SU-DHL-6 (cell line): ENCODE data around the gene CS.

Experiments
- H2AFZ ChIP-seq: fragments of 200-600 bp; sonication (generic); 2 replicates; pipeline ENCODE4 v1.6.1; 2014; ENCODE audit warnings: low read depth, mild to moderate bottlenecking, moderate library complexity, mixed read lengths, antibody characterized with exemption, low read length; ENCODE audit not compliant: severe bottlenecking
- H3F3A ChIP-seq: fragments of 200-600 bp; shearing (Covaris generic); 2 replicates; pipeline ENCODE4 v1.6.0; 2016; ENCODE audit warnings: antibody characterized with exemption, mild to moderate bottlenecking; ENCODE audit not compliant: insufficient read depth
- H3K27ac ChIP-seq: fragments of 200-600 bp; sonication (generic); 2 replicates; pipeline ENCODE4 v1.5.1; 2016; ENCODE audit warnings: low read depth, mild to moderate bottlenecking, low read length, moderate library complexity, mixed read lengths
- H3K27me3 ChIP-seq: fragments of 200-600 bp; sonication (generic), shearing (Covaris generic); 2 replicates; pipeline ENCODE4 v1.6.0; 2014; ENCODE audit warnings: mild to moderate bottlenecking, low read length
- H3K36me3 ChIP-seq: fragments of 200-600 bp; sonication (generic); 2 replicates; pipeline ENCODE4 v1.6.1; 2014; ENCODE audit warnings: mild to moderate bottlenecking, low read length, mixed read lengths
- H3K4me2 ChIP-seq: fragments of 300-600, 200-600 bp; shearing (Covaris generic), sonication (generic); 2 replicates; pipeline ENCODE4 v1.6.0; 2014; ENCODE audit warnings: low read length, low read depth, mild to moderate bottlenecking; ENCODE audit not compliant: poor library complexity, severe bottlenecking
- H3K4me3 ChIP-seq: fragments of 200-600 bp; sonication (generic); 2 replicates; pipeline ENCODE4 v1.5.1; 2014; ENCODE audit warnings: antibody characterized with exemption, low read length, mild to moderate bottlenecking, mixed read lengths; ENCODE audit not compliant: insufficient read depth, poor library complexity, severe bottlenecking
- H3K79me2 ChIP-seq: fragments of 200-600 bp; sonication (generic); 2 replicates; pipeline ENCODE4 v1.6.1; 2014; ENCODE audit warnings: mild to moderate bottlenecking, low read length, moderate library complexity; ENCODE audit not compliant: insufficient read depth
- H3K9ac ChIP-seq: fragments of 200-600 bp; sonication (generic); 2 replicates; pipeline ENCODE4 v1.7.0; 2014; ENCODE audit warnings: mild to moderate bottlenecking, low read length
- H3K9me2 ChIP-seq: fragments of 200-600 bp; sonication (generic); replicated peaks from 2 replicates; pipeline ENCODE4 v1.6.1; 2014; ENCODE audit warnings: low read length; ENCODE audit not compliant: insufficient read depth
- H3K9me3 ChIP-seq: fragments of 200-600 bp; sonication (generic); 2 replicates; pipeline ENCODE4 v1.6.1; 2014; ENCODE audit warnings: low read length, mixed read lengths; ENCODE audit not compliant: insufficient read depth
- H4K20me1 ChIP-seq: fragments of 200-600 bp; sonication (generic); 2 replicates; pipeline ENCODE4 v1.6.1; 2014; ENCODE audit warnings: low read depth, mild to moderate bottlenecking, antibody characterized with exemption, low read length, moderate library complexity, mixed read lengths
- CTCF ChIP-seq: fragments of 200-600 bp; sonication (generic); IDR thresholded peaks from one replicate; pipeline ENCODE4 v1.5.1; 2017; ENCODE audit warnings: antibody characterized with exemption, mild to moderate bottlenecking, low read length, moderate library complexity; ENCODE audit not compliant: insufficient read depth, poor library complexity, severe bottlenecking
- EZH2phosphoT487 ChIP-seq: fragments of 200-600 bp; sonication (generic), shearing (Covaris generic); conservative IDR thresholded peaks from 2 replicates; pipeline ENCODE4 v1.6.1; 2018; ENCODE audit warnings: mild to moderate bottlenecking, antibody characterized with exemption, low read length, moderate library complexity, mixed read lengths

CS gene

GRCh38 chr12:56307221-56307965, 7.3 kb upstream of the CS start:
- no peak overlapping the region for H3K4me3 ChIP-seq
- H3K79me2 ChIP-seq, result no peaks in the 10 kb centered on the region
- H3K27me3 ChIP-seq, result no peaks in the 10 kb centered on the region
- no peak overlapping the region for H2AFZ ChIP-seq
- TF ChIP-seq EZH2phosphoT487 (no peak), CTCF (no peak)
- H3K4me2 ChIP-seq, result no peak overlapping the region
- no peak overlapping the region for H3K27ac ChIP-seq
- no peaks in the 10 kb centered on the region for H3K9me2 ChIP-seq
- no peaks in the 10 kb centered on the region for H3K9me3 ChIP-seq
- H4K20me1 ChIP-seq, result no peaks in the 10 kb centered on the region
- no peak overlapping the region for H3K9ac ChIP-seq
- H3F3A ChIP-seq, result peaks cover 19% of the 10 kb centered on the region
- peaks cover 8% of the 10 kb centered on the region; the same call in 1 of the 2 replicates for H3K36me3 ChIP-seq

GRCh38 chr12:56304872-56305590, 4.9 kb upstream of the CS start:
- Histone ChIP-seq H3K27ac (no peak overlapping the region), H3K9ac (no peak overlapping the region), H3K9me2 (no peaks in the 10 kb centered on the region), H3F3A (peaks cover 19% of the 10 kb centered on the region), H3K9me3 (no peaks in the 10 kb centered on the region), H3K4me3 (no peak overlapping the region), H2AFZ (no peak overlapping the region), H4K20me1 (no peaks in the 10 kb centered on the region), H3K27me3 (no peaks in the 10 kb centered on the region), H3K79me2 (0 out of 2 replicates have a peak, but pooled peaks cover 4% of the 10 kb centered on the region), H3K36me3 (peaks cover 8% of the 10 kb centered on the region; the same call in 1 of the 2 replicates), H3K4me2 (no peak overlapping the region)
- no peak for TF ChIP-seq CTCF
- no peak for TF ChIP-seq EZH2phosphoT487

GRCh38 chr12:56304276-56304675, 4.1 kb upstream of the CS start:
- Histone ChIP-seq H3K79me2 (peaks cover 10% of the 10 kb centered on the region), H3K27ac (no peak overlapping the region), H3K9ac (no peak overlapping the region), H4K20me1 (no peaks in the 10 kb centered on the region), H3K36me3 (peaks cover 8% of the 10 kb centered on the region; the same call in 1 of the 2 replicates), H2AFZ (no peak overlapping the region), H3K4me2 (no peak overlapping the region), H3K9me2 (no peaks in the 10 kb centered on the region), H3F3A (peaks cover 20% of the 10 kb centered on the region), H3K9me3 (no peaks in the 10 kb centered on the region), H3K27me3 (no peaks in the 10 kb centered on the region), H3K4me3 (no peak overlapping the region)
- no peak for TF ChIP-seq EZH2phosphoT487
- no peak for TF ChIP-seq CTCF
